Measurements from ENCODE around the gene SLC9A9.

The SLC9A9 gene

GRCh38 chr3:143276592-143276991, 571.7 kb downstream of the SLC9A9 start:
- no peak for TF ChIP-seq CTCF (IDR thresholded peaks at IDR 0.05)
- no peak for DNase-seq (ENCODE audit: low spot score)
- Histone ChIP-seq H3K27ac (no peak overlapping the region), H3K4me3 (no peak overlapping the region)

GRCh38 chr3:143273975-143274690, 574.1 kb downstream of the SLC9A9 start:
- DNase-seq (ENCODE audit: low spot score), result no peak
- H3K4me3 ChIP-seq, result no peak overlapping the region

GRCh38 chr3:143271136-143271535, 577.1 kb downstream of the SLC9A9 start:
- no peak overlapping the region for H3K4me3 ChIP-seq
- DNase-seq (ENCODE audit: low spot score), result no peak
- no peak for TF ChIP-seq CTCF (IDR thresholded peaks at IDR 0.05)

More at GRCh38 chr3:143273975-143274690, 574.1 kb downstream of the SLC9A9 start:
- H3K27ac ChIP-seq, result no peak overlapping the region
- TF ChIP-seq CTCF (IDR thresholded peaks at IDR 0.05), result no peak

GRCh38 chr3:143269741-143270140, 578.5 kb downstream of the SLC9A9 start:
- Histone ChIP-seq H3K4me3 (no peak overlapping the region), H3K27ac (no peak overlapping the region)
- TF ChIP-seq CTCF (IDR thresholded peaks at IDR 0.05), result no peak
- no peak for DNase-seq (ENCODE audit: low spot score)

More at GRCh38 chr3:143271136-143271535, 577.1 kb downstream of the SLC9A9 start:
- H3K27ac ChIP-seq, result no peak overlapping the region

GRCh38 chr3:143267989-143268388, 580.3 kb downstream of the SLC9A9 start:
- no peak for TF ChIP-seq CTCF (IDR thresholded peaks at IDR 0.05)
- no peak for DNase-seq (ENCODE audit: low spot score)
- no peak overlapping the region for H3K27ac ChIP-seq
- H3K4me3 ChIP-seq, result no peak overlapping the region

- H3K27ac ChIP-seq, result no peak overlapping the region
- H3K4me3 ChIP-seq, result no peak overlapping the region
- no peak for DNase-seq (ENCODE audit: low spot score)
- no peak for TF ChIP-seq CTCF (IDR thresholded peaks at IDR 0.05)
These were observed 581.3 kb downstream of the SLC9A9 start for GRCh38 chr3:143266927-143267326.

- no peak for TF ChIP-seq CTCF (IDR thresholded peaks at IDR 0.05)
- Histone ChIP-seq H3K4me3 (no peak overlapping the region), H3K27ac (no peak overlapping the region)
- no peak for DNase-seq (ENCODE audit: low spot score)
These were observed 581.8 kb downstream of the SLC9A9 start for GRCh38 chr3:143266511-143266910.

Data from coronary artery (tissue), 2 donors.